Adrenal gland (tissue), 12 donors: ENCODE results near the gene PARD3B. TPM values are rescaled to one million over a fixed set of nuclear protein-coding genes. Genes with fewer than 3 reads are reported as not detected.

Experiments used
- DNase-seq, 7 donors: peaks; one replicate each; pipeline ENCODE4 v3.0.0-alpha.2; 2019 to 2020
- H3K27ac ChIP-seq, 5 donors: fragments of 200-600 bp; sonication (generic) in 4 of 5; 1 replicate in 3 of 5; 2 replicates in 2 of 5; pipeline versions ENCODE4 v1.5.1 to v1.8.0; 2016 to 2020; ENCODE audit warnings: mild to moderate bottlenecking in 1 of 5
- H3K27me3 ChIP-seq: fragments of 200-600 bp; 2 replicates; pipeline ENCODE4 v1.8.0; 2021
- H3K36me3 ChIP-seq, 2 donors: fragments of 200-600 bp; replicated peaks in 1 of 2; 1 replicate in 1 of 2; 2 replicates in 1 of 2; pipeline versions ENCODE4 v1.5.1 to v1.8.0; 2018 to 2022
- H3K4me1 ChIP-seq, 2 donors: fragments of 200-600 bp; replicated peaks in 1 of 2; 1 replicate in 1 of 2; 2 replicates in 1 of 2; pipeline versions ENCODE4 v1.5.1 to v1.8.0; 2018 to 2021
- H3K4me3 ChIP-seq, 4 donors: fragments of 200-600 bp; sonication (generic) in 3 of 4; one replicate each; pipeline ENCODE4 v1.5.1; 2016 to 2018
- H3K9me3 ChIP-seq, 3 donors: fragments of 200-600 bp; sonication (generic) in 1 of 3; replicated peaks in 1 of 3; 1 replicate in 2 of 3; 2 replicates in 1 of 3; pipeline versions ENCODE4 v1.5.1 to v1.8.0; 2016 to 2021
- POLR2A ChIP-seq, 2 donors: fragments of 450-650 bp; IDR thresholded peaks; one replicate each; pipeline ENCODE4 v1.6.1; 2017; ENCODE audit warnings: antibody characterized with exemption in 2 of 2, mild to moderate bottlenecking in 2 of 2, moderate library complexity in 1 of 2
- WGBS, 4 donors: extraction: QIAGEN DNeasy Blood & Tissue Kit in 2 of 4; methylation state at CpG; one replicate each; pipeline versions ENCODE4 v1.1.5 to v1.1.7; 2013 to 2017; 5-methylcytosine and 5-hydroxymethylcytosine counted together
- intact Hi-C, 2 donors: fragments of 100-400 bp; cut with DNase I; formaldehyde crosslinking; loops; one replicate each; pipeline versions ENCODE4 v1.14.1 to v1.15.0; 2022 to 2023
- polyA plus RNA-seq, 3 donors: library from polyadenylated mRNA; stranded (reverse); fragments of 200-250 nt in 2 of 3; fragments of 350-450 nt in 1 of 3; fragmentation: Illumina TruSeq in 1 of 3; extraction: RNeasy Lipid Tissue Mini Kit (QIAGEN cat#74804) in 1 of 3; gene quantifications; one replicate each; pipeline ENCODE4 v1.2.3, GENCODE V29; 2013 to 2014
- total RNA-seq, 9 donors: library from RNA; depleted of rRNA in 4 of 9; stranded (reverse); fragments of >200 nt in 4 of 9; fragments of 120-200 nt in 1 of 9; fragmentation: NEBNext Ultra II Directional in 1 of 9; extraction: Animal tissue kit (Norgen Biotek cat#: 25700) in 1 of 9; gene quantifications; one replicate each; pipeline versions ENCODE4 v1.1.0 to v1.2.4, GENCODE V29; 2013 to 2023
- TF ChIP-seq, protein P1 (sequence below), 6 experiments: fragments of 450-650 bp in 4 of 6; fragments of 200-600 bp in 2 of 6; sonication (generic) in 1 of 6; IDR thresholded peaks; 1 replicate in 5 of 6; 2 replicates in 1 of 6; pipeline versions ENCODE4 v1.5.1 to v1.8.0; 2016 to 2021; ENCODE audit warnings: antibody characterized with exemption in 6 of 6, mild to moderate bottlenecking in 2 of 6, moderate library complexity in 1 of 6
- donor health status: healthy with polysubstance abuse.
- donor health status: Bipolar disorder and iron deficiency.
- donor health status: DM: yes; HTN: yes; CAD: no.
- donor health status: DM: no; HTN: no; CAD: no.
- donor health status: DM: no; HTN: no; CAD: no.
- donor health status: DM: yes; HTN: yes; CAD: no.

Gene PARD3B
- total and polyA plus RNA-seq, 12 donors: 1.9 to 20.4 (median 9.5) TPM

DNA sequence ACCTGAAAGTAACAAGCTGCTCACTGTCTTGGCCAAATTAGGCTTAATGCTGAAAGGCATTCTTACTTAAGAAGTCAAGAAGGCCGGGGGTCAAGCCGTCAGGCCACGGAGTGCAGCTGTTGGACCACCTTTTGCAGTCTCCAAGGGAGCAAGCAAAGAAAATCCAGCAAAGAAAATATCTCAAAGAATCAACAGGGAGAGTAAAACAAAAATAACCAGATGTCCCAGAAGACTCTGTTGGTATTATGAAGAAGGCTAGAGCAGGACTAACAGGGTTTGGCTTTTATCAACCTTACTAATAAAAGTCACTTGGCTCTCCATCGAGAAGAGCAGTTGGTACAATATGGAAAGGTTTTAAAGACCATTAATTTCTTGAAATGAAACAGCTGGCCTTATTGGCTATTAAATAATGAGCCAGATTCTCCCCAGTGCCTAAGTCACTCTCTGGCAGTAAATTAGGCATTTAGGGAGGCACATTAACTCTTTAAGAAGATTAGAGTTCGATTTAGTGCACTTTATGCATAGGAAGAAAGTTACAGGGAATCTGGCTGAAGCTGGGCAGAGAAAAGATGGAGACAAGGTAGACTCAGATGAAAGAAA is 1026.2 kb downstream of the PARD3B start:
- H3K27ac ChIP-seq: no peak overlapping the region

DNA sequence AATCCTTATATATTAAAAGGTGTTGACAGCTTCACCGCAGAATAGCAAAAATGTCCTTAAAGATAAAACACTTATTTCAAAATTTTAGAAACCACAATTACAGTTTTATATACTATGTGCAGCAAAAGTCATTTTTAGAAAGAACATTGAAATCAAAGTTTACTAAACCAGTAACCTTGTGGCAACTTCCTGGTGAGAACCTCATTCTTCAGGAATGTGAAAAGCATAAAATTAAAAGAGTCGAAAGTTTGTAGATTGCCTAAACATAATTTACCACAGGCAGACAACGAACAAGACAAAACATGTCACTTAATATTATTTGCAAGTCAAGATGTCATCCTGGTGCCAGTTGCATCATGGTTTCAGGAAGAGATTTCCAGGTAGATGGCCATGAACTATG is 1028.7 kb downstream of the PARD3B start:
- Histone ChIP-seq H3K4me3 (no peak overlapping the region), H3K27me3 (no peaks in the 10 kb centered on the region), H3K9me3 (no peaks in the 10 kb centered on the region), H3K27ac (no peak overlapping the region), H3K4me1 (no peaks in the 10 kb centered on the region), H3K36me3 (no peaks in the 10 kb centered on the region)
- no peak for DNase-seq
- TF ChIP-seq, protein P1, sequence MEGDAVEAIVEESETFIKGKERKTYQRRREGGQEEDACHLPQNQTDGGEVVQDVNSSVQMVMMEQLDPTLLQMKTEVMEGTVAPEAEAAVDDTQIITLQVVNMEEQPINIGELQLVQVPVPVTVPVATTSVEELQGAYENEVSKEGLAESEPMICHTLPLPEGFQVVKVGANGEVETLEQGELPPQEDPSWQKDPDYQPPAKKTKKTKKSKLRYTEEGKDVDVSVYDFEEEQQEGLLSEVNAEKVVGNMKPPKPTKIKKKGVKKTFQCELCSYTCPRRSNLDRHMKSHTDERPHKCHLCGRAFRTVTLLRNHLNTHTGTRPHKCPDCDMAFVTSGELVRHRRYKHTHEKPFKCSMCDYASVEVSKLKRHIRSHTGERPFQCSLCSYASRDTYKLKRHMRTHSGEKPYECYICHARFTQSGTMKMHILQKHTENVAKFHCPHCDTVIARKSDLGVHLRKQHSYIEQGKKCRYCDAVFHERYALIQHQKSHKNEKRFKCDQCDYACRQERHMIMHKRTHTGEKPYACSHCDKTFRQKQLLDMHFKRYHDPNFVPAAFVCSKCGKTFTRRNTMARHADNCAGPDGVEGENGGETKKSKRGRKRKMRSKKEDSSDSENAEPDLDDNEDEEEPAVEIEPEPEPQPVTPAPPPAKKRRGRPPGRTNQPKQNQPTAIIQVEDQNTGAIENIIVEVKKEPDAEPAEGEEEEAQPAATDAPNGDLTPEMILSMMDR (IDR thresholded peaks at IDR 0.05): no peak
- TF ChIP-seq POLR2A (IDR thresholded peaks at IDR 0.05): no peak
- intact Hi-C loops: no loop called here
- WGBS, 4 donors: 82 to 92% (median 88%) methylated on average over 3 of the region's 3 CpGs

More for the DNA sequence above, 1026.2 kb downstream of the PARD3B start:
- TF ChIP-seq, protein P1 (IDR thresholded peaks at IDR 0.05): no peak
- no peak for TF ChIP-seq POLR2A (IDR thresholded peaks at IDR 0.05)
- Histone ChIP-seq H3K9me3 (no peaks in the 10 kb centered on the region), H3K36me3 (no peaks in the 10 kb centered on the region), H3K27me3 (no peaks in the 10 kb centered on the region), H3K4me3 (no peak overlapping the region), H3K4me1 (no peaks in the 10 kb centered on the region)
- intact Hi-C loops: no loop called here
- DNase-seq: no peak
- 61 to 75% (median 71%) methylated on average over 5 of the region's 5 CpGs for WGBS, 4 donors

DNA sequence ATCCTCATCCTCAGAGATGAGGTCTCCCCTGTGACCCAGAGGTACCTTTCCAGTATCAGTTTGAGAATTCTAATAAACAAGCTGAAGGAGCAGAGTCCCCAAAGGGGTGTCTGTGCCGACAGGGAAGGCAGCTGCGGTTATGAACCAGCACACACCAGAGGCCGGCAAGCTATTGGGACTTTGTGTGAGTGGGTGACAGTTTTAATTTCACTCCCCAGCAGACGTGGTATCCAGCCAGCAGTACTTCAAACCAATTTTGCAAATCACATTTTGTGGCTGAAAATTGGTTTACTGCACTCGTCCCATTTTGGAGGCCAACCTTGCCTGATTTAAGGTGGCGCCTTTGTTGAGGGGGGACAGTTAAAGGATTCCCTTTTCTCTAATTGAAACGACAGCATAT is 1034.1 kb downstream of the PARD3B start:
- TF ChIP-seq, protein P1 (IDR thresholded peaks at IDR 0.05): no peak
- no peak for TF ChIP-seq POLR2A (IDR thresholded peaks at IDR 0.05)
- H3K27me3 ChIP-seq: no peaks in the 10 kb centered on the region
- DNase-seq: no peak
- no peak overlapping the region for H3K4me3 ChIP-seq
- no peaks in the 10 kb centered on the region for H3K4me1 ChIP-seq
- no peak overlapping the region for H3K27ac ChIP-seq
- H3K9me3 ChIP-seq: no peaks in the 10 kb centered on the region
- H3K36me3 ChIP-seq: no peaks in the 10 kb centered on the region
- 86 to 87% (median 86%) methylated on average over 7 of the region's 7 CpGs for WGBS, 4 donors
- intact Hi-C loops: no loop called here

DNA sequence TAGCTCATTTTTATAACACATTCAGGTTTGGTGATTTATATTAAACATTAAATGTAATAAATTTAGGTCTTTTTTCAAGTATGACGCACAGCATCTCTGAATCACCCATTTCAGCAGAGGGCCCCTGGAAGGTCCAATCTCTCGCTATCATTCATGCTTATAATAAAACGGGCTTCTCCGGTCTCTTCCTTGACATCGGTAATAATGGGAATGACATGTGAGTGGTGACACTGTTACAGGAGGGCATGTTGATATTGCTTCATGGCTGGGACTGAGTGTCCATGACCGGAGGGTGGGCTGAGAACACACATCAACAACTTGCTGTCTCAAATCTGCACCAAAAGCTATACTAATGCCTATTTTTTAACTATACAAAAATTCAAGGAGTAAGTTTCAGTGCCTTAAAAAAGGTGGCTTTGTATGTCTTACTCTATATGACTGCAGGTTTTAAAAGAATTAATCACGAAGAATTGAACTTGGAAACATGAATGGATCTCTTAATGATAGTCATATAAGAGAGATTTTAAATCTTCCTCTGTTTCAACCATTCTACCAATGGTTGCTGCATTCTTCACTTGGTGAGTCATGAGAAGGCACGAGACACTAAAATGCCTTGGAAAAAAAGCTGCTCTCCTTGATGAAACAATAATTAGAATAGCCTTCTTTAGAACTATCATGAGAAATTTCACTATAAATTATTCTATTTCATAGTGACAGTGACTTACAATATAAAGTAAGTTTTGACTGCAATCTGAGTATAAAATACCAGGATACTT is 1035.1 kb downstream of the PARD3B start:
- no peaks in the 10 kb centered on the region for H3K4me1 ChIP-seq
- H3K4me3 ChIP-seq: no peak overlapping the region
- H3K36me3 ChIP-seq: no peaks in the 10 kb centered on the region
- no peak overlapping the region for H3K27ac ChIP-seq
- TF ChIP-seq, protein P1 (IDR thresholded peaks at IDR 0.05): no peak
- TF ChIP-seq POLR2A (IDR thresholded peaks at IDR 0.05): no peak
- no peaks in the 10 kb centered on the region for H3K9me3 ChIP-seq
- DNase-seq: no peak
- 77 to 86% (median 81%) methylated on average over 8 of the region's 8 CpGs for WGBS, 4 donors
- intact Hi-C loops: no loop called here
- no peaks in the 10 kb centered on the region for H3K27me3 ChIP-seq
